HS-27A (cell line): ENCODE data around the gene PARN.
"Not testable (repeated sequence)": the region's sequence is repeated elsewhere in the genome, so short reads cannot be mapped to it uniquely, and the experiment has no call there.

Source experiments
- DNase-seq: peaks from one replicate; pipeline ENCODE4 v3.0.0-alpha.2; 2012; ENCODE audit warnings: low read depth, missing footprints

The PARN gene

GRCh38 chr16:14574698-14575415, 55.2 kb downstream of the PARN start:
- DNase-seq, result not testable (repeated sequence)

DNA sequence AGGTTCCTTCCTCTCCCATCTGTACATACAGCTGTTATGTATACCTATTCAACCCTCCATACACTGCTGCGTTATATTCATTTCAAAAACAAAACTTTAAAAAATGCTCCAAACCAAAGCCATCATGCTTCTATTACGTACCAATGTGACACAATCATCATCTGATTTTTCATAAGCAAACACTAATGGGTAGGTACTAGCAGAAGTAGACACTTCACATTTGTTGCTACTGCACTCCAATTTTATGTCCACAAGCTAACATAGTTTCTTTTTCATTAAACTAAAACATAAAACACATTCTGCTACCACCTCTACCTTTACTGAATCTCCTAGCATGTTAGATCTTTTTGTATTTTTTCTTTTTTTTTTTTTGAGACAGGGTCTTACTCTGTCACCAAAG, 57.5 kb downstream of the PARN start:
- no peak for DNase-seq

DNA sequence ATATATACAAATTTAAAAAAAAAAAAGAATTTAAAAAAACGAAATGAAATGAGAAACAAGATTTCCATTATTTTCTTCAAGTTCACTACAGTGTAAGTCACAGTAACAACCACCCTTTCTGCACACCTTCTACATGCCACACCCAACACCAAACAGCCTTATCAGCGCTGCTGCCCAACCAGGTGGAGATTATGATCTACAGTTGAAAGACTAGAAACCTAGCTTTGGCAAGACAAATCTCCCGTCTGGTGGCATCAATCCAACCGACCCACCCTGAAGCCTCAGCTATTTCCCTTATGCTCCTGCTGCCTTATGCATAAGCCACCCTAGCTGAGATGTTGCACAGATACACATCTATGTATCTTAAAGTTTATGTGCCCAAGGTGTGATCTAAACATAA, 60.8 kb downstream of the PARN start:
- DNase-seq, result no peak

GRCh38 chr16:14566599-14566998, 63.5 kb downstream of the PARN start:
- no peak for DNase-seq

DNA sequence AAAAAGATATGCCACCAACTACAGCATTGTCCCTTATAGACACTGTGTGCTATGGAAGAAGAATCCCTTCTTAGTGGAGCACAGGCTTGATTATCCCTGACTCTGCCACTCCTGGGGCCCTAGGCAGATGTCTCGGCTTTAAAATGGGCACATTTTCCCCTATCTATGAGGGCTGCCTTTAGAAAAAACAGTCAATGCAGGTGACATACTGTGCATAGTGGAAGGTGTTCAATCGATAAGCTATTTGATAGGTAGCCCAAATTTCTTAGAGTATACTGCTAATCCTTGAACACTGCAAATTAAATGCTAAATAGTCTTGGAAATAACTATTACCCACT, 64.4 kb downstream of the PARN start:
- DNase-seq, result no peak

DNA sequence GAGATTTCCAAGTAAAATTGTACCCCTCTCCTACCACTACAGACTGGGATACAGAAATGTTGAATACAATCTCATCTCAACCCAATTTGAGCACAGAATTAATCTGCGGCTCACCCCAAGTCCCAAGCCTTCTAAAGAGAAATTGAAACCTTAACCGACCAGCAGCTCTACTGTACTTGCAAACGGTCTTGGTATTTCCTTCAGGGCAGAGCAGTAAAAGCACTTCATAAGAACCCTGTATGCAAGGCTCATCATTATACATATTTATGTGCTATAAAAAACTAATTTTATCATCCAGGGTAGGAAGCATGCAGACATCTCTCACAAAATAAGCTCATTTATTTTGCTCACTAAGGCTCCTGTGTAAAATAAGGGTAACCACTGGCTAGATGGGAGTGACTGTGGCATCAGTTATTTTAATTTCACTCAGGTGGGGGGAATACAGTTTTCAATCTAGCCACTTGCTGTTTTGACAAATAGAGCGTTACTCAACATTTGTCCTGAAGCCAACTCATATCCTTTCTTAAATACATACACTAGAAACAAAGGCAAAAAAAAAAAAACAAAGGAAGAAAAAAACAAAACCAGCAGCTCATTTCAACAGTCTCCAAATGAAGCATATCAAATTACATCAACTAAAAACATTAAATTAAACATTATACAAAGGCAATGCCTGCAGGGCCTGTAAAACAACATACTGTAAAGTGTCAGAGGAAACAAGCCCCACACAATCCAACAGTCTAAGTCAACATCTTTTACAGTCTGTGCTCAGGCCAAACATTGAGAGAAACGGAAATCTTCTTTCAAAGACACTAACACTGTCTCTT, 65.0 kb downstream of the PARN start:
- no peak for DNase-seq

GRCh38 chr16:14564323-14564722, 65.7 kb downstream of the PARN start:
- DNase-seq, result no peak

GRCh38 chr16:14562691-14563491, 67.2 kb downstream of the PARN start:
- DNase-seq, result no peak

DNA sequence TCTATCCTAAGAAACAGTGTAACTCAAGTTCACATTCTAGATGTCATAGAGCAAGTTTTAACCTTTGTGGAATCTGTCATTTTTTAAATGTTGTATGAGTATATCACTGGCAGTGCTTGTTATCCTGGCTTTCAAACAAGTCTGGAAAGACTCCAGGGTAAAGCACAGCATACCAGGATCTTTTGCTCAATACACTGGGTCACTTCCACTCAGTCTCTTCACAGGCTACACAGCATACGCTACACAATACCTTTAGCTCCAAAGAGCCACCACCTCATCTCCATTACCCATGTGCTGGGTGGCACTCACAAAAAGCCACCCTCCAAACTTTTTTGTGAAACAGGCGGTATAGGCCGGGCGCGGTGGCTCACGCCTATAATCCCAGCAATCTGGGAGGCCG, 69.5 kb downstream of the PARN start:
- no peak for DNase-seq

DNA sequence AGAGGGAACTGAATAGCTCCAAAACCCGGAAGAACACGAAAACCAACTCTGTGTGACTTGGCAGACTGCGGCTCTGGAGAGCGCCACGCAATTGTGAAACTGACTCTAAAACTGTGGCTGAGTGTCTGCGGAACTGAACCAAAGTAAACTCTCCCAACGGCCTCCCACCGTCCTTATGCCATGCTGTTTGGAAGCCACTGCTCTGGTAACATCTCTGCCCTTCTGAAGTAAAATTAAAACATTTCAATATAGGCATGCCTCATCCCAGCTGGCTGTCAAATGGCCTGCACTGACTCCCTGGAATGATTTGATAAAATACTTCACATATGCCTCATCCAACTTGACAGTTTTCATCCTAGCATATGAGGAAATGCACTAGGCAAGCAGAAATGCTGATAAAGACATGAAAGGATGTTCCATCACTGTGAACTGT, 70.2 kb downstream of the PARN start:
- no peak for DNase-seq

- DNase-seq, result no peak
Measured at GRCh38 chr16:14553447-14553846, 76.6 kb downstream of the PARN start.

GRCh38 chr16:14549789-14550153, 80.3 kb downstream of the PARN start:
- DNase-seq, result no peak

- no peak for DNase-seq
Measured at GRCh38 chr16:14548933-14549788, 80.9 kb downstream of the PARN start.

DNA sequence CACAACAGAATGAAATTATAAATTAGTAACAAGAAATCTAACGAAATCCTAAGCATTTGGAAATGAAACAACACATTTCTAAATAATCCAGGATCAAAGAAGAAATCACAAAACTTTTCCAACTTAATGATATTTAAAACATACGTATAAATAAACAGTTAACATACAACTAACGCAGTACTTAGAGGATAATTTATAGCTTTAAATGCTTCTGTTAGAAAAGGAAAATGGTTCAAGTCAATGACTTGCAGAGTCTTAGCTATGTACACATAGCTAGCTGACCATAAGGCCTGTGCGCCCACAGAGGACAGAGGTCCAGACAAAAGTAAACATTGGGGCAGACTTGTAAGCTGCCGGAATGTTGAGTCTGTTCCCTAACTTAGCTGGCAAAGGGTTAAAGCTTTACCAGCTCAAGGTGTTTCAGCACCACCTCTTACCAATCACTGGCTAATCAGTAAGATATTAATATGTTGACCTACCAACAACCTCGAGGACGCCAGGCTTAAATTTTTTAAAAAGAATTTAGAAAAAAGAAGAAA, 84.6 kb downstream of the PARN start:
- no peak for DNase-seq

GRCh38 chr16:14544846-14545245, 85.2 kb downstream of the PARN start:
- not testable (repeated sequence) for DNase-seq

DNA sequence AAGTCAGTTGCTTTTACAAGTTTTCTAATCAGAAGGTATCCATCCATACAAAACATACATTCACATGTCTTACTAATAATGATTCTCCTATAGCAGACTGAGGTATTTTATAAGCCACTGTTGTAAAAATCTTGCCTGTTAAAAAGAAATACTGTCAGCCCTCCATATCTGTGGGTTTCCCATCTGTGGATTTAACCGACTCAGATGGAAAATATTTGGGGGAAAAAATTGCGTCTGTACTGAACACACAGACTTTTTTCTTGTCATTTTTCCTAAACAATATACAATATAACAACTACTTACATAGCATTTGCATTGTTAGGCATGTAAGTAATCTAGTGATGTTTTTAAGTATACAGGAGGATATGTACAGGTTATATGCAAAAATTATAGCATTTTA, 90.4 kb downstream of the PARN start:
- no peak for DNase-seq

- no peak for DNase-seq
Measured at GRCh38 chr16:14539156-14539555, 90.9 kb downstream of the PARN start.

- no peak for DNase-seq
Measured at GRCh38 chr16:14538604-14539003, 91.5 kb downstream of the PARN start.

DNA sequence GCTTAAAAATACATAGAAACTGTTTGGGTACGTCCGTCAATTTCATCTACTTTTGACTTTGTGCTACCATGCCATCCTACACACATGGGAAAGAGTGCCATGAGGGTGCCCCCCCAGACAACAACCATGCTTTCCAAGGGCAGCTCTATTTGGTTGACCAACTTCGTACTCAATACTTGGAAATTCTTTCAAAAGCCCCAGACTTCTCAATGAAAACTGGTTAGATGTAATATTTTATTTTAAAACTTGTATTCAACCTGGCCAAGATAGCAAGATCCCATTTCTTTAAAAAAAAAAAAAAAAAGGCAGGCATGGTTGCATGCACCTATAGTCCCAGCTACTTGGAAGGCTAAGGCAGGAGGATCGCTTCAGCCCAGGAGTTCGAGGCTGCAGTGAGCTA, 98.4 kb downstream of the PARN start:
- DNase-seq, result no peak

- no peak for DNase-seq
Measured at GRCh38 chr16:14531101-14531500, 99.0 kb downstream of the PARN start.

- DNase-seq, result no peak
Measured at GRCh38 chr16:14530046-14530445, 100.0 kb downstream of the PARN start.
